ENCODE results near the gene SAMHD1. TPM values are rescaled to one million over a fixed set of nuclear protein-coding genes. Genes with fewer than 3 reads are reported as not detected.
"Not testable (repeated sequence)": the region's sequence is repeated elsewhere in the genome, so short reads cannot be mapped to it uniquely, and the experiment has no call there.

Gene SAMHD1
- total RNA-seq, 1 donor from 2014 or later, result 52.2 TPM

DNA sequence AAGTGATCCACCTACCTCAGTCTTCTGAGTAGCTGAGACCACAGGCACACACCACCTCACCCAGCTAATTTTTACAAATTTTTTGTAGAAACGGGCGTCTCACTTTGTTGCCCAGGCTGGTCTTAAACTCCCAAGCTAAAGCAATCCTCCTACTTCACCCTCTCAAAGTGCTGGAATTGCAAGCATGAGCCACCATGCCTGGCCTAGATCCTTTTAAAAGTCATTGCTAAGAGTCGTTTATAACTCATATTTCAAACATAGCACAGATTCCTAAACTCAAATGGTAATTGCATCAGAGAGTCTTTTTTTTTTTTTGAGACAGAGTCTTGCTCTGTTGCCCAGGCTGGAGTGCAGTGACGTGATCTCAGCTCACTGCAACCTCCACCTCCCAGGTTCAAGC, 7.7 kb upstream of the SAMHD1 start:
- ATAC-seq (no peak), DNase-seq (ENCODE audit: missing footprints) (no peak)
- intact Hi-C loops (cut with DNase I), result no loop called here

DNA sequence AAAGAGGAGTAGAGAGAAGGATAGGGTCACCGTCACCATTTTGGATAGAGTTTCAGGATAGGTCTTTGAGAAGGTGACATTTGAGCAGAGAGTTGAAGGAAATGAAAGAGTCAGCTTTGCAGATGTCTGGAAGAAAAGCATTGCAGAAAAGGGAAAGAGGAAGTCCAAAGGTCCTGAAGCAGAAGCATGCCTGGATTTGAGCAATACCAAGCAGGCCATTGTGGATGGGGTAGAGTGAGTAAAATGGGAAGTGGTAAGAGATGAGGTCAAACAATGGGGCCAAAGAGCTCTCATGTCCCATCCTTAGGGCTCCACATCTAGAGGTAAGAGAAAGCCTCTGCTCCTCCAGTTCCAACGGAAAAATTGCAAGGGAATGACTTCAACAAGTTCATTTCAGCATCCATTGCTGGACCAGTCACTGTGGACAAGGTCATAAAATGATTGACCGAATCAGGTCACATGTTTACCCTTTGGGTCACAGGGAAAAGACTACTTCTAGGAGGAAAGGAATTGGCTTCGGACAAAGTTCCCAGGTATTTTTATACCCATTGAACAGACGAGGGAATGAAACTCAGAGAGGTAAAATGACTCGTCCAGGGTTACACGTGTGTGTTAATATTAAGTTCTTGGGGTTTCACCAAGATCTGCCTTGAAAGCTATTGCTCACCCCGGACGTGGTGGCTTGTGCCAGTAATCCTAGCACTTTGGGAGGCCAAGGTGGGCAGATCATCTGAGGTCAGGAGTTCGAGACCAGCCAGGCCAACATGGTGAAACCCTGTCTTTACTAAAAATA, 6.6 kb upstream of the SAMHD1 start:
- DNase-seq (ENCODE audit: missing footprints) (no peak), ATAC-seq (peak; percentile 58)
- intact Hi-C loops (cut with DNase I), result no loop called here

DNA sequence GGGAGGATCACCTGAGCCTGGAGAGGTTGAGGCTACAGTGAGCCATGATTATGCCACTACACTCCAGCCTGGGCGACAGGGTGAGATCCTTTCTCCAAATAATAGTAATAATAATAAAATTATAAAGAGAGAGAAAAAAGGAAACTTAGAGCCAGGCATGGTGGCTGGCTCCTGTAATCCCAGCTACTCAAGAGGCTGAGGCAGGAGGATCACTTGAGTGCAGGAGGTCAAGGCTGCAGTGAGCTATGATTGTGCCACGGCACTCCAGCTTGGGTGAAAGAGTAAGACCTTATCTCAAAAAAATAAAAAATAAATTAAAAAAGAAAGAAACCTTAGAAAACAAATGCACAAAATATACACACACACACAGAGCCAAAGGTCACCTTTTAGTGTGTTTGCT, 5.2 kb upstream of the SAMHD1 start:
- no peak for DNase-seq (ENCODE audit: missing footprints)
- ATAC-seq, result no peak
- intact Hi-C loops (cut with DNase I), result no loop called here

DNA sequence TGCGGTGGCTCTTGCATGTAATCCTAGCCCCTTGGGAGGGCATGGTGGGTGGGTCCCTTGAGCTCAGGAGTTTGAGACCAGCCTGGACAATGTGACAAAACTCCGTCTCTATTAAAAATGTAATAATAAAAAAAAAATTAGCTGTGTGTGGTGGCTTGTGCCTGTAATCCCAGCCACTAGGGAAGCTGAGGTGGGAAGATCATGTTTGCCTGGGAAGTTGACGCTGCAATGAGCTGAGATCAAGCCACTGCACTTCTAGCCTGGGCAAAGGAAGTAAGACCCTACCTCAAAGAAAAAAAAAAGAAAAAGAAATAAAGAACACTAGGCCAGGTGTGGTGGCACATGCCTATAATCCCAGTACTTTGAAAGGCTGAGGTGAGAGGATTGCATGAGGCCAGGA, 4.5 kb upstream of the SAMHD1 start:
- ATAC-seq (no peak), DNase-seq (ENCODE audit: missing footprints) (no peak)
- intact Hi-C loops (cut with DNase I), result no loop called here

DNA sequence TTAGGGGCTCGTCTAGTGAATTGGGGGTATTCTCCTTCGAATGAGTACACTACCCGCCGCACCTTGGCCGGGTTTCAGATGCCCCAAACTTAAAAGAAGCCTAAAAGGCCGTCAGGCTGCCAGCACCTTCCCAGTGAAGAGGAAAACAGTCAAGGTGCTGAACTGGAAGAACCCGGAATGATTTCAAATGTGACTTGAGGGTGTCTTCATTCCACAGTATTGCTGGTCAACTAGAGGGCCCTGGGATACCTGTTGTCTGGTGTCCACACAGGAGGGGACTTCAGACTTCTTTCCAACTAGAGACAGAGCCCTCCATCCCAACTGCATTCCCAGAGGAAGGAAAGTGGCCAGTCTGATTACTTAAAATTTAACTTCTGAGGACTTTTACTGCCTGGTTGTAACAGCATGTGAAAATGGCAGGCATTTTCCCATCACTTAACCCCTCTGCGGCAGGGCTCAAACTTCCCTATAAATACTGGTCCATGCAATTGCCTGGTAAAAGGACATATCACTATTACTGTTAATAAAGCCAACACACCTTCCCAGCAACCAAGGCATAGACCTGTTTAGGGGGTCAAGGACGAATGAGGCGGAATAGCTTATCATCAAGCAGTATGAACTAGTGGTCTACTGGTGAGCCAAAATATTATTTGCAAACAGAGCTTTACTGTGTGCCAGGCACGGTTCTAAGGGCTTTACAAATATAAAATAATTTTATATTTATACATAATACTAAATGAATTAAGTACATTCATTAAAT, 651 bp upstream of the SAMHD1 start:
- intact Hi-C loops (cut with DNase I), result no loop called here
- no peak for DNase-seq (ENCODE audit: missing footprints)
- ATAC-seq, result no peak

DNA sequence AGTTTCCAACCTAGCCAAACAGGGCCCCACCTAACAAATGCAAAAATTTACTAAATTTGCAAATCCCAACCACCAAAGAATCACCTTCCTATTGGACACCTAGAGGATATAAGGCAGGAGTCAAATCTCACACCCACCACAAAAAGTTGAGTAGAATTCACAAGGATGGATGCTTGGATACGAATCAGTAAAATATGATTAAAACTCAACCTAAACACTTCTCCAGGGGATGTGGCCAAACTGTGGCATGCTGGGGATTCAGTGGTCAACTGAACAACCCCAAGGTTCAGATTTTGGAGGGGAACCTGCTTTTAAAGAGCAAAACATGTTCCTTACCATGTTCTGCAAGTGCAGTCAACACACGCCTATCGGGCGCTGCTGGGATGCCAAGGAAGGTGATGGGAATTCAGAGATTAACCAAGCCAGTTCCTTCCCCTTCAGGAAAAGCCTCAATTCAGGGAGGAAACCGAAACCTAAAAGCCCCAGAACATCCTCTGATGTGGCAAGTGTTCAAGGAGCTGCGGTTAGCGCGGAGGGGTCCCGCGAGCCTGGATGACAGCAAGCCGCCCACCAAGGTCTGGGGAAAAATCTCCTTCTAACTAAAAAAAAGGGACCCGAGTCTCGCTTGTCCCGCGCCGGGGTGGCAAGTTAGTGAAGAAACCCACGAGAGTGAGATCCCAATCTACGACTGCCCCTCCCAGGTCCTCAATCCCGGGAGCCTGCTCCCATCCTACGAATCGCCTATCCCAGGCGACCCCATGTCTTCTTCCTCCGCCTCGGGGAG, 902 bp downstream of the SAMHD1 start:
- intact Hi-C loops (cut with DNase I), result no loop called here
- peak; percentile 78 for DNase-seq (ENCODE audit: missing footprints)
- no peak for ATAC-seq

DNA sequence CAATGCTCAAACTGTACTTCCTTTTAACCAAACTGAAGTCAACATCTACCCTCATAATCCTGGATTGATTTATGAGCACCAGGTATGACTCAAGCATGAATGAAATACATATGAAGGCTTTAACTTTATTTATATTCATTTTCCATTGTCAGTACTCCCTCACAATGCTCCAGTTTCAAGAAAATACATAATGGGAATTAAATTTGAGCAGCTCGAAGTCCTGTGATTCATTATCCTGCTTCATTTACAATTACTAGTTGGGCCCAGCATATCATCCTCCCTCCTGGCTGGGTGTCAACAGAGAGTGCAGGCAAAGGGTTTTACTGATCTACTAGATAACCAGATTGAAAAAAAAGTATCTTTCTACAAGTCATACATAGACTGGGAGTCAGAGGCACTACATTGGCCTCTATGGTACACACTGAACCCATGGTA, 10.1 kb downstream of the SAMHD1 start:
- no peak for DNase-seq (ENCODE audit: missing footprints)
- no peak for ATAC-seq
- intact Hi-C loops (cut with DNase I), result loop anchor here (10.0 kb wide), 1 partner anchor 477 kb away; no protein-coding TSS in a partner anchor

DNA sequence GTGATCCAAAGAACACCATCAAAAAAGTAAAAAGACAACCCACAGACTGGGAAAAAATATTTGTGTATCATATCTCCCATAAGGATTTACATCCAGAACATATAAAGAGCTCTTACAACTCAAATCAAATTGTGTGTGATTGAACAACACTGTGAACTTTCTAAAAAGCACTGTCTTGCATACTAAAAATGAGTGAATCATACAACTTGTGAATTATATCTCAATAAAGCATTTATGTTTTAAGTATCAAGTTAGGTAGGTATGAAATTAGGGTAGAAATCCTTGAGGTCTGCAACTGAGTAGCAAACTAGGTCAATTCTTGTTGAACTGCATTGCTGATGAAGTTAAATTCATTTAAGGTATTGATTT, 14.1 kb downstream of the SAMHD1 start:
- DNase-seq (ENCODE audit: missing footprints) (no peak), ATAC-seq (no peak)
- intact Hi-C loops (cut with DNase I), result no loop called here

DNA sequence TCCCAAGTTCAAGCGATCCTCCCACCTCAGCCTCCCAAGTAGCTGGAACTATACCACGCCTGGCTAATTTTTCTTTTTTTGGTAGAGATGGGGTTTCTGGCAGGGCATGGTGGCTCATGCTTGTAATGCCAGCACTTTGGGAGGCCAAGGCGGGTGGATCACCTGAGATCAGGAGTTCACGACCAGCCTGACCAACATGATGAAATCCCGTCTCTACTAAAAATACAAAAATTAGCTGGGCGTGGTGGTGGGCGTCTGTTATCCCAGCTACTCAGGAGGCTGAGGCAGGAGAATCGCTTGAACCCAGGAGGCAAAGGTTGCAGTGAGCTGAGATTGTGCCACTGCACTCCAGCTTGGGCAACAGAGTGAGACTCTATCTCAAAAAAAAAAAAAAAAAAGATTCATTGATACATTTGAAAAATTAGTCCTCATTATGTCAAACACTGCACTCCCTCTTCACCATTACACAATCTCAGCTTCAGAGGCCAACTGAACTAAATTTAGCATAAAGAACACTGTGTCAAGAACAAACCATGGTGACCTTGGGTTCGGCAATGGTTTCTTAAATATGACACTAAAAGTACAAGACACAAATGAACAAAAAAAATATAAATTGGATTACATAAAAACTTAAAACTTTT, 14.6 kb downstream of the SAMHD1 start:
- ATAC-seq, result peak; percentile 71
- DNase-seq (ENCODE audit: missing footprints); intact Hi-C loops (cut with DNase I): not testable (repeated sequence)

DNA sequence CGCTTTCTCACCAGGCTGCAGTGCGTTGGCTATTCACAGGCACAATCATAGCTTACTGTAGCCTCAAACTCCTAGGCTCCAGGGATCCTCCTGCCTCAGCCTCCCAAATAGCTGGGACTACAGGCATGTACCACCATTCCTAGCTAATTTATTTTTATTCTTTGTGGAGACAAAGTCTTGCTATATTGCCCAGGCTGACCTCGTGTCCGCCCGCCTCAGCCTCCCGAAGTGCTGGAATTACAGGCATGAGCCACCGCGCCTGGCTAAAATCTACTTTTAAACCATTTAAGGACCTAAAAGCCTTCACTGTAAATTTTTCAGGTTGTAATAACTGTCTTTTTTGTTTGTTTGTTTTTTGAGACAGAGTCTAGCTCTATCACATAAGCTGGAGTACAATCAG, 15.2 kb downstream of the SAMHD1 start:
- ATAC-seq (peak; percentile 1), DNase-seq (ENCODE audit: missing footprints) (no peak)
- intact Hi-C loops (cut with DNase I), result no loop called here

DNA sequence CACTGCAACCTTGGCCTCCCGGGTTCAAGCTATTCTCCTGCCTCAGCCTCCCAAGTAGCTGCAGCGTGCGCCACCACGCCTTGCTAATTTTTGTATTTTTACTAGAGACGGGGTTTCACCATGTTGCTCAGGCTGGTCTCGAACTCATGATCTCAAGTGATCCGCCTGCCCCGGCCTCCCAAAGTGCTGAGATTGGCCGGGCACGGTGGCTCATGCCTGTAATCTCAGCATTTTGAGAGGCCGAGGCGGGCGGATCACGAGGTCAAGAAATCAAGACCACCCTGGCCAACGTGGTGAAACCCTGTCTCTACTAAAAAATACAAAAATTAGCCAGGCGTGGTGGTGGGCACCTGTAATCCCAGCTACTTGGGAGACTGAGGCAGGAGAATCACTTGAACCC, 17.9 kb downstream of the SAMHD1 start:
- intact Hi-C loops (cut with DNase I); ATAC-seq; DNase-seq (ENCODE audit: missing footprints): not testable (repeated sequence)

DNA sequence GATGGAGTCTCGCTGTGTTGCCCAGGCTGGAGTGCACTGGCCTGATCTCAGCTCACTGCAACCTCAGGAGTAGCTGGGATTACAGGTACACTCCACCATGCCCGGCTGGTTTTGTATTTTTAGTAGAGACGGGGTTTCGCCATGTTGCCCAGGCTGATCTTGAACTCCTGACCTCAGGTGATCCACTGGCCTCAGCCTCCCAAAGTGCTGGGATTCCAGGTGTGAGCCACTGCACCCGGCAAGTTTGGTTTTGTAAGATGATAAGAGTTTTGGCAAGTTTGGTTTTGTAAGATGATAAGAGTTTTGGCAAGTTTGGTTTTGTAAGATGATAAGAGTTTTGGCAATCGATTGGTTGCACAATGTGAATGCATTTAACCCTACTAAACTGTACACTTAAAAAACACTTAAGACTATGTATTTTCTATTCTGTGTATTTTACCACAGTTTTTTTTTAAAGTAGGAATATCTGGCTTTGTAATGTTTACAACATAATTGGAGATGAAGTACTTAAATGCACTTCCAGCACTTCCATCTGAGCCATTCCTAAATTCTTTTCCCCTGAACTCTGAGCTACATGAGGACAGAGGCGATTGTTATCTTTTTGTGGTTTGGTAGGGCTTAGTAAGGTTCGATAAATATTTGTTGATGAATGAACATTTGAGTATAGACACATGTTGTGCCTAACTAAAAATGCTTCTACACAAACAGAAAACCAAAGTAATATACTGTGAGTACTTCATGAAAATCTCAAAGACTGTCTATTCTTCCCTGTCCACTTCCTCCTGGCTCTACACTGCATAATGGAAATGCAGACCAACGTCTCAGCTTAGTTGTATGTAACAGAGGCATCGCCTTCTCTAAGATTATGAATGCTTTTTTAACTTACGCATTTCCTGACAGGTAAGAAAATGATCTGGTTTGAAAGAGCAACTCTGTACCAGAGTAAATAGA, 18.8 kb downstream of the SAMHD1 start:
- ATAC-seq, result no peak
- intact Hi-C loops (cut with DNase I), result no loop called here
- DNase-seq (ENCODE audit: missing footprints), result no peak

DNA sequence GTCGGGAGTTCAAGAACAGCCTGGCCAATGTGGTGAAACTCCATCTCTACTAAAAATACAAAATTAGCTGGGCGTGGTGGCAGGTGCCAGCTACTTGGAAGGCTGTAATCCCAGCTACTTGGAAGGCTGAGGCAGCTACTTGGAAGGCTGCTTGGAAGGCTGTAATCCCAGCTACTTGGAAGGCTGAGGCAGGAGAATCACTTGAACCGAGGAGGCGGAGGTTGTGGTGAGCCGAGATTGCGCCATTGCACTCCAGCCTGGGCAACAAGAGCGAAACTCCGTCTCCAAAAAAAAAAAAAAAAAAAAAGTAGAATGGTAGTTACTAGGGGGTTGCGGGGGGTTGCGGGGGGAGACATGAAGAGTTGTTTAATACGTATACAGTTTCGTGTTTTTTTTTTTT, 19.4 kb downstream of the SAMHD1 start:
- intact Hi-C loops (cut with DNase I); ATAC-seq: not testable (repeated sequence)

DNA sequence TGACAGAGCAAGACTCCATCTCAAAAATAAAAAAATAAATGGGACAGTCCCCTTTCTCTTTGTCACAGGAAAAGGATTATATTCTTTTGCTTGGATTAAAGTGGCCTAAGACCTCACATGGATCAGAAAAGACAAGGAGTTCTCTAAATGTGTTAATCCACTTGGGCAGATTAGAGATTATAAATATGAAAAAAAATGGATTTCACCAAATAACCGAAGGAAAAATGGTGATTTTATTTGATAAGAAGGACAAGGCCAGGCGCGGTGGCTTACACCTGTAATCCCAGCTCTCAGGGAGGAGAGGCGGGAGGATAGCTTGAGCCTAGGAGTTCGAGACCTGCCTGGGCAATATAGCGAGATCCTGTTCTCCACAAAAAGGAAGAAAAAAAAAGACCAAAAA, 21.8 kb downstream of the SAMHD1 start:
- DNase-seq (ENCODE audit: missing footprints) (no peak), ATAC-seq (no peak)
- intact Hi-C loops (cut with DNase I), result no loop called here

More for the DNA sequence above, 19.4 kb downstream of the SAMHD1 start:
- not testable (repeated sequence) for DNase-seq (ENCODE audit: missing footprints)

DNA sequence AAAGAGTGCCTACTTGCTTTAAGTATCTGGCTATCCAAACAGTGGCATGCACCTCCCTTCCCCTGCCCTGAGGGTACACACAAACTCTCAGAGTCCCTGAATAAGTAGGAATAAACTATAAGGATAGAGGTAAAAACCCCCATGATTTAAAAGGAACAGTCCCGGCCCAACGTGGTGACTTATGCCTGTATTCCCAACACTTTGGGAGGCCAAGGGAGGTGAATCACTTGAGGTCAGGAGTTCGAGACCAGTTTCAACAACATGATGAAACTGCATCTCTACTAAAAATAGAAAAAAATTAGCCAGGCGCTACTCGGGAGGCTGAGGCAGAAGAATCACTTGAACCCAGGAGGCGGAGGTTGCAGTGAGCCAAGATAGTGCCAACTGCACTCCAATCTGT, 22.2 kb downstream of the SAMHD1 start:
- intact Hi-C loops (cut with DNase I), result no loop called here
- ATAC-seq (no peak), DNase-seq (ENCODE audit: missing footprints) (no peak)

DNA sequence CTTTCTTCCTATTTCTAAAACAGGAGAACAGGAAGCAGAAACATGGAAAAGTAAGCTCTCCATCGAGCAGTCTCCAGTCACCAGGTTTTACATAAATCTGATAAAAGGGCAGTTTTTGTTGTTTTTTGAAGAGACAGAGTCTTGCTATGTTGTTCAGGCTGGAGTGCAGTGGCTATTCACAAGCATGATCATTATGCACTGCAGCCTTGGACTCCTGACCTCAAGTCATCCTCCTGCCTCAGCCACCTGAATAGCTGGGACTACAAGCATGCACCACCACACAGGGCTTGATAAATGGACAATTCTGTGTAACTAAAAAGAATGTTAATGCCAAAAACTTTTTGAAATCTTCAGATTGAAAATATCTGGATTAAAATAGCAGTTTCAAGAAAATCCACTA, 23.8 kb downstream of the SAMHD1 start:
- ATAC-seq, result no peak
- intact Hi-C loops (cut with DNase I), result no loop called here
- DNase-seq (ENCODE audit: missing footprints), result no peak

DNA sequence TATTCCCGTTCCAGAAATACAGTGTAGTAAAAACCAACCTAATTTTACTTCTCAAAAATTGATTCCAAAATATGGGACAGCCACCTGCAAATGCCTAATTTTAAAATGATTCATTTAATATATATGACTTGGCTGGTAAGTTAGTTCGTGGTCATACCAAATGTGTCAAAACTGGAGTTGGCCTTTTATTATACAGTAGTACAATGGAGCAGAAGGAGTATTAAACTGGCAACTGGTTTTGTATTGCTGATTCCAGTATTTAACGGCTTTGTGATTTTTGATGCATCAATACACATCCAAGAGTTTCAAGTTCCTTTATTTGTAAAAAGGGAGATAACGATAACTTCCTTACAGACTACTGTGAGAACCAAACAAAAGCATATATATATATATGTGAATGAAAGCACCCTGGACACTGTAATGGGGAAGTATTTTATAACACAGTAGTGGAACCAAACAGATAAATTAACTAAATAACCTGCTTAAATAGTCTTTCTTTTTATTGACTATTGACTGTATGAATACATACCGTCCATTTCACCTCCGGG, 24.8 kb downstream of the SAMHD1 start:
- DNase-seq (ENCODE audit: missing footprints) (no peak), ATAC-seq (no peak)
- intact Hi-C loops (cut with DNase I), result no loop called here

DNA sequence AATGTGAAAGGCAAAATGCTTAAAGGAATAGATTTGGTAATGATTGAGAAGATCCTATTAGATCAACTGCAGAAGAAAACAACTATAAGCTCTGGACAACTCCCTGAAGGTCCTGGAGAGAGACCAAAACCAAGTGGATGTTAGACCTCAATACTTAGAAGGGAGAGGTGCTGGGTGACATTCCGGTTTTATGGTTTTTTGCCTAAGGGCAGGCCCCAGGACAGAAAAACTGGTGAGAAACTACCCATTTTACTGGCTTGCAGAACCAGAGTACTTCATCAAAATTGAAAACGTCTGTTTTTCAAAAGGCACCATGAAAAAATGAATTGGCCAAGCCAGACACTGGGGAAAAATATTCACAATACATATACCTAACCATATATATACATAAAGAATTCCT, 26.3 kb downstream of the SAMHD1 start:
- DNase-seq (ENCODE audit: missing footprints), result no peak

More for the DNA sequence above, 26.3 kb downstream of the SAMHD1 start:
- intact Hi-C loops (cut with DNase I), result no loop called here
- ATAC-seq, result no peak
